K562 (cell line): ENCODE results near the gene SORT1. TPM values are rescaled to one million over a fixed set of nuclear protein-coding genes. Genes with fewer than 3 reads are reported as not detected.
A peak's percentile ranks its signal among the peaks of the same experiment; 100 is the strongest.

Experiments used
- BHLHE40 ChIP-seq: IDR thresholded peaks from 2 replicates; pipeline ENCODE4 v1.6.1; 2011; ENCODE audit warnings: low read length, improper control_type of control experiment
- DLX4 ChIP-seq: fragments of 250-450 bp; sonication (Bioruptor Pico); IDR thresholded peaks from 2 replicates; pipeline ENCODE4 v1.6.1; 2021; ENCODE audit warnings: mild to moderate bottlenecking
- GABPB2 ChIP-seq: fragments of 250-450 bp; sonication (Bioruptor Pico); conservative IDR thresholded peaks from 2 replicates; pipeline ENCODE4 v1.5.1; 2021; ENCODE audit warnings: mild to moderate bottlenecking
- L3MBTL2 ChIP-seq: fragments of 450-650 bp; IDR thresholded peaks from 2 replicates; pipeline ENCODE4 v1.6.1; 2016; ENCODE audit warnings: mild to moderate bottlenecking, moderate library complexity
- LEF1 ChIP-seq: fragments of 450-650 bp; IDR thresholded peaks from 2 replicates; pipeline ENCODE4 v1.6.1; 2016; ENCODE audit warnings: mild to moderate bottlenecking
- MLLT1 ChIP-seq, 2 experiments: fragments of 450-650 bp; IDR thresholded peaks; 2 replicates each; pipeline ENCODE4 v1.6.1; 2016
- NRF1 ChIP-seq, 2 experiments: fragments of 450-650 bp; IDR thresholded peaks in 1 of 2; conservative IDR thresholded peaks in 1 of 2; 2 replicates each; pipeline ENCODE4 v1.6.1; 2014; ENCODE audit warnings: mild to moderate bottlenecking in 2 of 2
- SPI1 ChIP-seq: IDR thresholded peaks from 2 replicates; pipeline ENCODE4 v1.6.1; 2011; ENCODE audit warnings: low read depth, low read length, control low read depth, borderline replicate concordance
- TAF7 ChIP-seq: fragments of 450-650 bp; IDR thresholded peaks from 2 replicates; pipeline ENCODE4 v1.6.1; 2016; ENCODE audit warnings: missing genetic modification characterization, missing compliant biosample characterization
- TBL1XR1 ChIP-seq, 2 experiments: IDR thresholded peaks; 2 replicates each; pipeline ENCODE4 v1.6.1; 2012; ENCODE audit warnings: improper control_type of control experiment in 2 of 2, low read length in 2 of 2, mild to moderate bottlenecking in 1 of 2
- ZBTB11 ChIP-seq, 3 experiments: fragments of 200-800 bp in 1 of 3; fragments of 250-450 bp in 1 of 3; fragments of 450-650 bp in 1 of 3; sonication (Bioruptor Pico) in 1 of 3; sonication (Bioruptor generic) in 1 of 3; formaldehyde crosslinking in 1 of 3; IDR thresholded peaks; 2 replicates each; pipeline versions ENCODE4 v1.6.1 to v1.8.0; 2016 to 2022; ENCODE audit warnings: mild to moderate bottlenecking in 2 of 3, missing genetic modification characterization in 2 of 3, missing compliant biosample characterization in 1 of 3, moderate library complexity in 1 of 3
- ZNF3 ChIP-seq: fragments of 250-450 bp; sonication (Bioruptor Pico); IDR thresholded peaks from 2 replicates; pipeline ENCODE4 v1.5.0; 2021; ENCODE audit warnings: mild to moderate bottlenecking, moderate library complexity
- ZNF347 ChIP-seq: fragments of 450-650 bp; formaldehyde crosslinking; IDR thresholded peaks from 2 replicates; pipeline ENCODE4 v1.4.0; 2020; ENCODE audit warnings: low read depth, mild to moderate bottlenecking, moderate library complexity
- polyA plus RNA-seq, 8 experiments: library from polyadenylated mRNA; depleted of rRNA in 4 of 8; stranded (reverse) in 5 of 8; unstranded in 3 of 8; fragments of >200 nt; fragmentation: Nextera tagmentation in 2 of 8; fragmentation: Illumina TruSeq in 1 of 8; extraction: Ambion mirVana in 2 of 8; extraction: Trizol in 1 of 8; gene quantifications; 2 replicates each; pipeline versions ENCODE4 v1.2.1 to v1.2.3, GENCODE V29; 2011 to 2014; ENCODE audit warnings: inconsistent platforms in 1 of 8, missing spikeins in 1 of 8
- total RNA-seq, 7 experiments: library from RNA; depleted of rRNA in 6 of 7; stranded (reverse); fragments of >200 nt in 6 of 7; fragmentation: Illumina TruSeq in 2 of 7; extraction: Trizol in 2 of 7; gene quantifications; 2 replicates each; pipeline versions ENCODE4 v1.2.1 to v1.2.3, GENCODE V29; 2011 to 2021; ENCODE audit warnings: low replicate concordance in 1 of 7
- TF ChIP-seq, protein P1 (sequence below): sonication (generic); formaldehyde crosslinking; IDR thresholded peaks from 2 replicates; pipeline ENCODE4 v1.5.0; 2020; ENCODE audit warnings: missing genetic modification reagents
- TF ChIP-seq, protein P2 (sequence below), 2 experiments: fragments of 450-650 bp; IDR thresholded peaks; 2 replicates each; pipeline ENCODE4 v1.6.1; 2018; ENCODE audit warnings: mild to moderate bottlenecking in 2 of 2, low read depth in 1 of 2; ENCODE audit not compliant: partially characterized antibody in 2 of 2

Gene SORT1
- total and polyA plus RNA-seq, 9 of the 15 experiments (the other 6 are each of a cell fraction or from before 2014, with no cell fraction given) = 27.4 to 112 (median 65.0) TPM

DNA sequence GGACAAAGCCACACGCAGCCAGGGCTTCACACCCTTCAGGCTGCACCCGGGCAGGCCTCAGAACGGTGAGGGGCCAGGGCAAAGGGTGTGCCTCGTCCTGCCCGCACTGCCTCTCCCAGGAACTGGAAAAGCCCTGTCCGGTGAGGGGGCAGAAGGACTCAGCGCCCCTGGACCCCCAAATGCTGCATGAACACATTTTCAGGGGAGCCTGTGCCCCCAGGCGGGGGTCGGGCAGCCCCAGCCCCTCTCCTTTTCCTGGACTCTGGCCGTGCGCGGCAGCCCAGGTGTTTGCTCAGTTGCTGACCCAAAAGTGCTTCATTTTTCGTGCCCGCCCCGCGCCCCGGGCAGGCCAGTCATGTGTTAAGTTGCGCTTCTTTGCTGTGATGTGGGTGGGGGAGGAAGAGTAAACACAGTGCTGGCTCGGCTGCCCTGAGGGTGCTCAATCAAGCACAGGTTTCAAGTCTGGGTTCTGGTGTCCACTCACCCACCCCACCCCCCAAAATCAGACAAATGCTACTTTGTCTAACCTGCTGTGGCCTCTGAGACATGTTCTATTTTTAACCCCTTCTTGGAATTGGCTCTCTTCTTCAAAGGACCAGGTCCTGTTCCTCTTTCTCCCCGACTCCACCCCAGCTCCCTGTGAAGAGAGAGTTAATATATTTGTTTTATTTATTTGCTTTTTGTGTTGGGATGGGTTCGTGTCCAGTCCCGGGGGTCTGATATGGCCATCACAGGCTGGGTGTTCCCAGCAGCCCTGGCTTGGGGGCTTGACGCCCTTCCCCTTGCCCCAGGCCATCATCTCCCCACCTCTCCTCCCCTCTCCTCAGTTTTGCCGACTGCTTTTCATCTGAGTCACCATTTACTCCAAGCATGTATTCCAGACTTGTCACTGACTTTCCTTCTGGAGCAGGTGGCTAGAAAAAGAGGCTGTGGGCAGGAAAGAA is 122.9 kb downstream of the SORT1 start (continued):
- TF ChIP-seq DLX4 (CRISPR knock-in tag) = no peak
- TF ChIP-seq SPI1 = peak; percentile 96
- no peak for TF ChIP-seq GABPB2
- TF ChIP-seq ZBTB11 (CRISPR knock-in tag; IDR thresholded peaks at IDR 0.05) = peak in 1 of 3 experiments; percentile 27; a peak in 1 of 6 replicates
- TF ChIP-seq ZNF3 (CRISPR knock-in tag) = no peak
- peak; percentile 23 to 38; a peak in 2 of 4 replicates for TF ChIP-seq NRF1 (conservative IDR thresholded peaks at IDR 0.05 in 1 of 2, IDR thresholded peaks at IDR 0.05 in 1 of 2)
- TF ChIP-seq, protein P1, sequence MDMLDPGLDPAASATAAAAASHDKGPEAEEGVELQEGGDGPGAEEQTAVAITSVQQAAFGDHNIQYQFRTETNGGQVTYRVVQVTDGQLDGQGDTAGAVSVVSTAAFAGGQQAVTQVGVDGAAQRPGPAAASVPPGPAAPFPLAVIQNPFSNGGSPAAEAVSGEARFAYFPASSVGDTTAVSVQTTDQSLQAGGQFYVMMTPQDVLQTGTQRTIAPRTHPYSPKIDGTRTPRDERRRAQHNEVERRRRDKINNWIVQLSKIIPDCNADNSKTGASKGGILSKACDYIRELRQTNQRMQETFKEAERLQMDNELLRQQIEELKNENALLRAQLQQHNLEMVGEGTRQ (CRISPR knock-in tag) = 0 out of 2 replicates have a peak, but pooled peaks have one; percentile 7
- peak; percentile 33; the same call in 1 of the 2 replicates for TF ChIP-seq BHLHE40
- TF ChIP-seq, protein P2, sequence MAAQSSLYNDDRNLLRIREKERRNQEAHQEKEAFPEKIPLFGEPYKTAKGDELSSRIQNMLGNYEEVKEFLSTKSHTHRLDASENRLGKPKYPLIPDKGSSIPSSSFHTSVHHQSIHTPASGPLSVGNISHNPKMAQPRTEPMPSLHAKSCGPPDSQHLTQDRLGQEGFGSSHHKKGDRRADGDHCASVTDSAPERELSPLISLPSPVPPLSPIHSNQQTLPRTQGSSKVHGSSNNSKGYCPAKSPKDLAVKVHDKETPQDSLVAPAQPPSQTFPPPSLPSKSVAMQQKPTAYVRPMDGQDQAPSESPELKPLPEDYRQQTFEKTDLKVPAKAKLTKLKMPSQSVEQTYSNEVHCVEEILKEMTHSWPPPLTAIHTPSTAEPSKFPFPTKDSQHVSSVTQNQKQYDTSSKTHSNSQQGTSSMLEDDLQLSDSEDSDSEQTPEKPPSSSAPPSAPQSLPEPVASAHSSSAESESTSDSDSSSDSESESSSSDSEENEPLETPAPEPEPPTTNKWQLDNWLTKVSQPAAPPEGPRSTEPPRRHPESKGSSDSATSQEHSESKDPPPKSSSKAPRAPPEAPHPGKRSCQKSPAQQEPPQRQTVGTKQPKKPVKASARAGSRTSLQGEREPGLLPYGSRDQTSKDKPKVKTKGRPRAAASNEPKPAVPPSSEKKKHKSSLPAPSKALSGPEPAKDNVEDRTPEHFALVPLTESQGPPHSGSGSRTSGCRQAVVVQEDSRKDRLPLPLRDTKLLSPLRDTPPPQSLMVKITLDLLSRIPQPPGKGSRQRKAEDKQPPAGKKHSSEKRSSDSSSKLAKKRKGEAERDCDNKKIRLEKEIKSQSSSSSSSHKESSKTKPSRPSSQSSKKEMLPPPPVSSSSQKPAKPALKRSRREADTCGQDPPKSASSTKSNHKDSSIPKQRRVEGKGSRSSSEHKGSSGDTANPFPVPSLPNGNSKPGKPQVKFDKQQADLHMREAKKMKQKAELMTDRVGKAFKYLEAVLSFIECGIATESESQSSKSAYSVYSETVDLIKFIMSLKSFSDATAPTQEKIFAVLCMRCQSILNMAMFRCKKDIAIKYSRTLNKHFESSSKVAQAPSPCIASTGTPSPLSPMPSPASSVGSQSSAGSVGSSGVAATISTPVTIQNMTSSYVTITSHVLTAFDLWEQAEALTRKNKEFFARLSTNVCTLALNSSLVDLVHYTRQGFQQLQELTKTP (IDR thresholded peaks at IDR 0.05; ENCODE audit: low read depth in 1 of 2, partially characterized antibody in 2 of 2) = peak in 1 of 2 experiments; percentile 44
- TF ChIP-seq MLLT1 (IDR thresholded peaks at IDR 0.05) = no peak
- TF ChIP-seq LEF1 = peak; percentile 68
- TF ChIP-seq TBL1XR1 (IDR thresholded peaks at IDR 0.05; ENCODE audit: low read length in 2 of 2) = peak in 1 of 2 experiments; percentile 87; a peak in 2 of 4 replicates
- TF ChIP-seq L3MBTL2 = peak; percentile 63
- no peak for TF ChIP-seq ZNF347 (CRISPR knock-in tag)
- TF ChIP-seq TAF7 (tag) = no peak
